Liver (tissue), 9 donors: ENCODE measurements around the gene ATP2A1. TPM values are rescaled to one million over a fixed set of nuclear protein-coding genes. Genes with fewer than 3 reads are reported as not detected.
A peak's percentile ranks its signal among the peaks of the same experiment; 100 is the strongest.

Experiments
- DNase-seq: peaks from one replicate; pipeline ENCODE4 v3.0.0-alpha.2; 2017; ENCODE audit warnings: low spot score
- H3K27ac ChIP-seq, 2 donors: one replicate each; pipeline ENCODE4 v1.7.0; 2013; ENCODE audit warnings: inconsistent platforms in 2 of 2, low read length in 2 of 2, control low read depth in 1 of 2, low read depth in 1 of 2, mild to moderate bottlenecking in 1 of 2
- H3K27me3 ChIP-seq, 4 donors: one replicate each; pipeline versions ENCODE4 v1.6.1 to v1.7.0; 2013; ENCODE audit warnings: low read length in 3 of 4, inconsistent platforms in 1 of 4, mild to moderate bottlenecking in 1 of 4, moderate library complexity in 1 of 4; ENCODE audit not compliant: control insufficient read depth in 4 of 4, insufficient read depth in 4 of 4
- H3K36me3 ChIP-seq, 4 donors: one replicate each; pipeline versions ENCODE4 v1.6.1 to v1.7.0; 2013; ENCODE audit warnings: low read length in 3 of 4, mild to moderate bottlenecking in 3 of 4, low read depth in 1 of 4, moderate library complexity in 1 of 4; ENCODE audit not compliant: control insufficient read depth in 4 of 4, insufficient read depth in 3 of 4
- H3K4me1 ChIP-seq, 4 donors: one replicate each; pipeline versions ENCODE4 v1.6.1 to v1.7.0; 2013; ENCODE audit warnings: low read length in 3 of 4, mild to moderate bottlenecking in 3 of 4, moderate library complexity in 1 of 4; ENCODE audit not compliant: control insufficient read depth in 4 of 4, insufficient read depth in 4 of 4
- H3K4me3 ChIP-seq, 3 donors: one replicate each; pipeline versions ENCODE4 v1.6.1 to v1.7.0; 2013; ENCODE audit warnings: low read length in 3 of 3, control low read depth in 1 of 3, low read depth in 1 of 3, mild to moderate bottlenecking in 1 of 3
- H3K9ac ChIP-seq, 2 donors: one replicate each; pipeline ENCODE4 v1.7.0; 2013; ENCODE audit warnings: low read length in 2 of 2, mild to moderate bottlenecking in 2 of 2, moderate library complexity in 2 of 2, control low read depth in 1 of 2, low read depth in 1 of 2
- H3K9me3 ChIP-seq, 4 donors: one replicate each; pipeline versions ENCODE4 v1.6.1 to v1.7.0; 2013; ENCODE audit warnings: low read length in 3 of 4; ENCODE audit not compliant: control insufficient read depth in 4 of 4
- EGR1 ChIP-seq, 2 donors: IDR thresholded peaks; 2 replicates each; pipeline ENCODE4 v1.6.1; 2016 to 2018; ENCODE audit warnings: antibody characterized with exemption in 2 of 2, low read depth in 2 of 2
- HNF4A ChIP-seq, 2 donors: conservative IDR thresholded peaks; 2 replicates each; pipeline ENCODE4 v1.6.1; 2016; ENCODE audit warnings: antibody characterized with exemption in 2 of 2, mild to moderate bottlenecking in 2 of 2
- HNF4G ChIP-seq: IDR thresholded peaks from 2 replicates; pipeline ENCODE4 v1.6.1; 2016; ENCODE audit warnings: antibody characterized with exemption
- JUND ChIP-seq, 2 donors: IDR thresholded peaks; 2 replicates each; pipeline ENCODE4 v1.6.1; 2016; ENCODE audit warnings: antibody characterized with exemption in 2 of 2
- REST ChIP-seq: IDR thresholded peaks from 2 replicates; pipeline ENCODE4 v1.6.1; 2016; ENCODE audit warnings: antibody characterized with exemption, mild to moderate bottlenecking
- SP1 ChIP-seq: IDR thresholded peaks from 2 replicates; pipeline ENCODE4 v1.6.1; 2018; ENCODE audit warnings: antibody characterized with exemption, mild to moderate bottlenecking
- TAF1 ChIP-seq: conservative IDR thresholded peaks from 2 replicates; pipeline ENCODE4 v1.6.1; 2016; ENCODE audit warnings: antibody characterized with exemption, mild to moderate bottlenecking
- YY1 ChIP-seq: IDR thresholded peaks from 2 replicates; pipeline ENCODE4 v1.6.1; 2016; ENCODE audit warnings: antibody characterized with exemption, mild to moderate bottlenecking
- WGBS: extraction: QIAGEN DNeasy Blood & Tissue Kit; methylation state at CpG from one replicate; pipeline ENCODE4 v1.1.7; 2013; 5-methylcytosine and 5-hydroxymethylcytosine counted together
- polyA plus RNA-seq, 2 donors: library from polyadenylated mRNA; stranded (reverse) in 1 of 2; unstranded in 1 of 2; fragments of 200-250 nt in 1 of 2; fragments of >200 nt in 1 of 2; fragmentation: Nextera tagmentation in 1 of 2; extraction: Ambion mirVana in 1 of 2; gene quantifications; one replicate each; pipeline versions ENCODE4 v1.2.1 to v1.2.3, GENCODE V29; 2013 to 2015
- total RNA-seq, 2 donors: library from RNA; depleted of rRNA; stranded (reverse); fragments of >200 nt; gene quantifications; one replicate each; pipeline ENCODE4 v1.2.3, GENCODE V29; 2014
- TF ChIP-seq, protein P1 (sequence below): IDR thresholded peaks from 2 replicates; pipeline ENCODE4 v1.6.1; 2016; ENCODE audit warnings: antibody characterized with exemption
- TF ChIP-seq, protein P2 (sequence below): IDR thresholded peaks from 2 replicates; pipeline ENCODE4 v1.6.1; 2016; ENCODE audit warnings: antibody characterized with exemption
- TF ChIP-seq, protein P3 (sequence below): fragments of 150-350 bp; IDR thresholded peaks from 2 replicates; pipeline ENCODE4 v1.5.1; 2017; ENCODE audit warnings: improper control_type of control experiment, low read depth, low read length; ENCODE audit not compliant: missing input control
- donor health status: healthy.
- donor health status: healthy.
- donor health status: healthy.
- donor health status: healthy.
- donor health status: healthy.

Gene ATP2A1
- total and polyA plus RNA-seq, 4 donors = 0.07 to 0.23 (median 0.13) TPM

DNA sequence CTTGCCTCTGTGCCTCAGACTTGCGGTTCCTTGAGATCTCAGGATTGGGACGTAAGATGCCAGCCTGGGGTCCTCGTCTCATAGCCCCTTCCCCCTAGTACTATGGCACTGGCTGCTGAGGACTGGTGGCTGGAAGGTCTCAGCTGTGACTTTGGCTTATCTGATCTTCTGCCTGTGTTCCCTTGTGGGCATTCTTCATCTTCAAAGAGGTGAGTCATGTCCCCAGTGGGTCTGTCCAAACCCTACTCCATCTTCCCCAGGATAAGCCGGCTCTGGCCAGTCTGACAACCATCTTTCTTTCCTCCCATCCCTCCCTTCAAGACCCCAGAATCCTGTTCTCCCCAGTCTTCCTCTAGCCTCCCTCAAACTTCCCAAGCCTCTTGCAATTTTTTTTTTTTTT lies 57.1 kb downstream of the ATP2A1 start (continued):
- TF ChIP-seq REST (no peak), EGR1 (IDR thresholded peaks at IDR 0.05; ENCODE audit: low read depth in 2 of 2) (no peak), SP1 (no peak)
- TF ChIP-seq, protein P1, sequence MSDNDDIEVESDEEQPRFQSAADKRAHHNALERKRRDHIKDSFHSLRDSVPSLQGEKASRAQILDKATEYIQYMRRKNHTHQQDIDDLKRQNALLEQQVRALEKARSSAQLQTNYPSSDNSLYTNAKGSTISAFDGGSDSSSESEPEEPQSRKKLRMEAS = no peak
- TF ChIP-seq, protein P2, sequence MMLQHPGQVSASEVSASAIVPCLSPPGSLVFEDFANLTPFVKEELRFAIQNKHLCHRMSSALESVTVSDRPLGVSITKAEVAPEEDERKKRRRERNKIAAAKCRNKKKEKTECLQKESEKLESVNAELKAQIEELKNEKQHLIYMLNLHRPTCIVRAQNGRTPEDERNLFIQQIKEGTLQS = no peak

- H3K4me3 ChIP-seq = no peak overlapping the region
- TF ChIP-seq SP1 (peak; percentile 52), TAF1 (no peak)
- no peaks in the 10 kb centered on the region for H3K9me3 ChIP-seq
- peaks cover 0 to 5% (median 0%) of the 10 kb centered on the region in 4 donors for H3K4me1 ChIP-seq
- no peaks in the 10 kb centered on the region for H3K36me3 ChIP-seq
- H3K9ac ChIP-seq = no peak overlapping the region
- no peak overlapping the region for H3K27ac ChIP-seq
- 28% methylated on average over 36 of the region's 36 CpGs for WGBS
- H3K27me3 ChIP-seq = no peaks in the 10 kb centered on the region
- peak; percentile 86 for DNase-seq
Observed at GRCh38 chr16:28935924-28936783, 57.9 kb downstream of the ATP2A1 start.

DNA sequence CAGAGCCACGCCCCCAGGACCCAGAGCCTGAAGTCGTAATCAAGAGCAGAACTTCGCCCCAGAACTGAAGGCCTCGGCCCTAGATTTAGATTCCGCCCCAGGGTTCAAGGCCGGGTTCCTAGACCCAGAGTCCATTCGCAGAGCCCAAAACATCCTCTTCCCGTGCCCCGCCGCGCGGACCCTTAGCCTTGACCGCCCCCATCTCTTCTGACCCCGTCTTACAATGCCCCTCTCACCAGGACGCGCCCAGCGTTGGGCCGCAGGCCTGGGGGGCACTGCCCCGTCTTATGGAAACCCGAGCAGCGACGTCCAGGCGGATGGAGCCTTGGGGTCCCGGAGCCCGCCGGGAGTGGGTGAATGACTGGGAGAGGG lies 58.5 kb downstream of the ATP2A1 start:
- Histone ChIP-seq H3K27me3 (no peaks in the 10 kb centered on the region), H3K4me1 (peaks cover 0 to 5% (median 0%) of the 10 kb centered on the region in 4 donors), H3K27ac (no peak overlapping the region), H3K4me3 (no peak overlapping the region), H3K9me3 (no peaks in the 10 kb centered on the region), H3K9ac (no peak overlapping the region), H3K36me3 (no peaks in the 10 kb centered on the region)
- no peak for DNase-seq
- TF ChIP-seq, protein P2 = no peak
- peak in 1 of 2 donors; percentile 34 for TF ChIP-seq HNF4A (conservative IDR thresholded peaks at IDR 0.05)
- 68% methylated on average over 26 of the region's 26 CpGs for WGBS

DNA sequence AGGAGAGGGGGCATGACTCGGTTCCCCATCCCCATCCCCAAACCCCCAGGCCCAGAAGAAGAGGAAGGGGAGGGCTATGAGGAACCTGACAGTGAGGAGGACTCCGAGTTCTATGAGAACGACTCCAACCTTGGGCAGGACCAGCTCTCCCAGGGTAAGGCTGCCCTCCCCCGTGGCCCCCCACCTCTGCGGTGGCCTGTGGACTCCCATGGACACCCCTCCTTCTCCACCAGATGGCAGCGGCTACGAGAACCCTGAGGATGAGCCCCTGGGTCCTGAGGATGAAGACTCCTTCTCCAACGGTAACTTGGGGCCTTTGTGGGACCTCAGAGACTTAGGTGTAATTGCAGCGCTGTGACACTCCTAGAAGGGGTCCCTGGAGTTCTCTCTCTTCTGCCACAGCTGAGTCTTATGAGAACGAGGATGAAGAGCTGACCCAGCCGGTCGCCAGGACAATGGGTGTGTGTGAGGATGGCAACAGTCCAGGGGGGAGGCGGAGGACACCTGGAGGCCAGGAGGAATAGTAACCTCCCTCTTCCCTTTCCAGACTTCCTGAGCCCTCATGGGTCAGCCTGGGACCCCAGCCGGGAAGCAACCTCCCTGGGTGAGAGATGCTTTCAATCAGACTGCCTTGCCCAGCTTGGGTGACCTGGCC lies 59.1 kb downstream of the ATP2A1 start:
- WGBS = 81% methylated on average over 14 of the region's 14 CpGs
- H3K27ac ChIP-seq = no peak overlapping the region
- TF ChIP-seq REST (no peak), HNF4A (conservative IDR thresholded peaks at IDR 0.05) (no peak), YY1 (no peak), HNF4G (no peak), SP1 (no peak), JUND (IDR thresholded peaks at IDR 0.05) (no peak)
- TF ChIP-seq, protein P3, sequence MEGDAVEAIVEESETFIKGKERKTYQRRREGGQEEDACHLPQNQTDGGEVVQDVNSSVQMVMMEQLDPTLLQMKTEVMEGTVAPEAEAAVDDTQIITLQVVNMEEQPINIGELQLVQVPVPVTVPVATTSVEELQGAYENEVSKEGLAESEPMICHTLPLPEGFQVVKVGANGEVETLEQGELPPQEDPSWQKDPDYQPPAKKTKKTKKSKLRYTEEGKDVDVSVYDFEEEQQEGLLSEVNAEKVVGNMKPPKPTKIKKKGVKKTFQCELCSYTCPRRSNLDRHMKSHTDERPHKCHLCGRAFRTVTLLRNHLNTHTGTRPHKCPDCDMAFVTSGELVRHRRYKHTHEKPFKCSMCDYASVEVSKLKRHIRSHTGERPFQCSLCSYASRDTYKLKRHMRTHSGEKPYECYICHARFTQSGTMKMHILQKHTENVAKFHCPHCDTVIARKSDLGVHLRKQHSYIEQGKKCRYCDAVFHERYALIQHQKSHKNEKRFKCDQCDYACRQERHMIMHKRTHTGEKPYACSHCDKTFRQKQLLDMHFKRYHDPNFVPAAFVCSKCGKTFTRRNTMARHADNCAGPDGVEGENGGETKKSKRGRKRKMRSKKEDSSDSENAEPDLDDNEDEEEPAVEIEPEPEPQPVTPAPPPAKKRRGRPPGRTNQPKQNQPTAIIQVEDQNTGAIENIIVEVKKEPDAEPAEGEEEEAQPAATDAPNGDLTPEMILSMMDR = no peak
- TF ChIP-seq, protein P2 = no peak

More for the DNA sequence above, 59.1 kb downstream of the ATP2A1 start:
- no peak for DNase-seq
- H3K27me3 ChIP-seq = no peaks in the 10 kb centered on the region
- H3K36me3 ChIP-seq = no peaks in the 10 kb centered on the region
- H3K9me3 ChIP-seq = no peaks in the 10 kb centered on the region
- no peak overlapping the region for H3K9ac ChIP-seq
- H3K4me3 ChIP-seq = no peak overlapping the region
- peaks cover 0 to 5% (median 0%) of the 10 kb centered on the region in 4 donors for H3K4me1 ChIP-seq
